GM21825 (cell line): ENCODE data around the gene ACTRT3.
A peak's percentile ranks its signal among the peaks of the same experiment; 100 is the strongest.

Experiments used
- ATAC-seq: cut with Tn5 transposase; IDR thresholded peaks from one replicate; pipeline ENCODE4 v1.9.1; 2021; ENCODE audit warnings: mild to moderate bottlenecking, moderate library complexity; ENCODE audit not compliant: unreplicated experiment

The ACTRT3 gene

DNA sequence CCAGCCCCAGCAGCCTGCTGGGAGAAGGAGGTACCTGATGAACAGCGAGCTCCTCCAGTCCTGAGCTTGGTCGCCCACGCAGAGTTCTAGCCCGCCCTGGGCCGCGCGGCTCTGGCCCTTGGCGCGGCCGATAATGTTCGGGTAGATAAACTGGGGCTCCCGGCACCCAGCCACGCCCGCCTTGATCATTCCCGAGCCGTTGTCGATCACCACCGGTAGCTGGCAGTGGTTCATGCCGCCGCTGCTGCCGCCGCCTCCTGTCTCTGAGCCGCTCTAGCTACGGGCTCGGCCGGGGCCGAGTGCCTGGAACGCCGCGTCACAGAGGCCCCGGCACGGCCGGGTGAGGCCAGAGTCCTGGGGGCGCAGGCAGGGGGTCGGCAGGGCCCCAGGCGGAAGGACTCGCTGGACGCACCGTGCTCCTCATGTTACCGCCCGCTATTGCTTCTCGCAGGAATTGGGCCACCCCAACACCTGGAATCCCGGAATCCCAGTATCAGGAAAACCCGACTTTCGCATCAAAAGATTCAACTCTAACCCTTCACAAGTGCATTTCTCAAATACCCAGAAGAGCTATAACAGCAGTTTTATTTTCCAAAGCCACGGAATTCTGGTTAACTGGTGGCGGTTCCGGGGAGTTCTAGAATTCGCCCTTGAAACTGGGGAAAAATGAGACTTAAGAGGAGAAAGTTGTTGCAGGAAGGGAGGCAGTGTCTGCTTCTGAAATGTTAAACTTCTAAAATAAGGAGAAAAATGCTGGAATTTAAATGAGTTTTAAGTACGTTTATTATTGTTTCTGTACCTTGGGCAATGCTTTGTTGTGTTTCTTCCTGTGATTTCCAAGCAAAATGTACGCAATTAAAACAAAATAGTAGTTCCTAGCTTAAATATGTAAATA is at the start of gene ACTRT3:
ACTRT3 (minus strand) TSS at position 275 of the 895 bp plus-strand sequence; CDS start at position 234, 41 bp downstream.
- peak; percentile 31 for ATAC-seq

DNA sequence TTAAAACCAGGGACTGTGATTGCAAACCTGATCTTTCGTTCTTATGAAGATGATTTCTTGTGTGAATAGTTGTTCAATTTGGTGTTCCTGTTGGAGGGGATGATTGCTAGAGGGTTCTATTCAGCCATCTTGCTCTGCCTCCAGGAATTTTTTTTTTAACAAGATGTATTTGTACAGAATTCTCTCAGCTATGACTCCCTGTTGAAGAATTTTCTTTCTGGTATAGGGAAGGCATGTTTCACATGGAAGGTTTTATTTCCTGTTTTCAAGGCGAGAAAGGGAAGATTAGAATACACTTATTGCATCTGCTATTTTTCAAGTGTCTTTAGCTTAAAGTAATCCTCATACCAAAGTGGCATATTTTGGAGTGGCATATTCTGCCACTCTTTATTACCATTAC is 49.0 kb upstream of the ACTRT3 start:
- ATAC-seq, result no peak

DNA sequence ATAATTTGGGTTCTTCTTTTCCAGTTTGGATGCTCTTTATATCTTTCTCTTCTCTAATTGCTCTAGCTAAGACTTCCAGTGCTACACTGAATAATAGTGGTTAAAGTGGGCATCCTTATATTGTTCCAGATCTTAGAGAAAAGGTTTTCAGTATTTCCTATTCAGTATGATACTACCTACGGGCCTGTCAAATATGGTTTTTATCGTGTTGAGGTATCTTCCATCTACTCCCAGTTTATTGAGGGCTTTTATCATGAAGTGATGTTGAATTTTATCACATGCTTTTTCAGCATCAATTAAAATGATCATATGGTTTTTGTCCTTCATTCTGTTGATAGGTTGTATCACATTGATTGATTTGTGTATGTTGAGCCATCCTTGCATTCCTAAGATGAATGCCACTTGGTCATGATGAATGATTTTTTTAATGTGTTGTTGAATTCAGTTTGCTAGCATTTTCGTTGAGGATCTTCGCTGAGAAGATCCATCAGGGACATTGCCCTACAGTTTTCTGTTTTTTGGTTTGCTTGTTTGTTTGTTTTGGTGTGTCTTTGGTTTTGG is 46.3 kb upstream of the ACTRT3 start:
- ATAC-seq, result no peak

DNA sequence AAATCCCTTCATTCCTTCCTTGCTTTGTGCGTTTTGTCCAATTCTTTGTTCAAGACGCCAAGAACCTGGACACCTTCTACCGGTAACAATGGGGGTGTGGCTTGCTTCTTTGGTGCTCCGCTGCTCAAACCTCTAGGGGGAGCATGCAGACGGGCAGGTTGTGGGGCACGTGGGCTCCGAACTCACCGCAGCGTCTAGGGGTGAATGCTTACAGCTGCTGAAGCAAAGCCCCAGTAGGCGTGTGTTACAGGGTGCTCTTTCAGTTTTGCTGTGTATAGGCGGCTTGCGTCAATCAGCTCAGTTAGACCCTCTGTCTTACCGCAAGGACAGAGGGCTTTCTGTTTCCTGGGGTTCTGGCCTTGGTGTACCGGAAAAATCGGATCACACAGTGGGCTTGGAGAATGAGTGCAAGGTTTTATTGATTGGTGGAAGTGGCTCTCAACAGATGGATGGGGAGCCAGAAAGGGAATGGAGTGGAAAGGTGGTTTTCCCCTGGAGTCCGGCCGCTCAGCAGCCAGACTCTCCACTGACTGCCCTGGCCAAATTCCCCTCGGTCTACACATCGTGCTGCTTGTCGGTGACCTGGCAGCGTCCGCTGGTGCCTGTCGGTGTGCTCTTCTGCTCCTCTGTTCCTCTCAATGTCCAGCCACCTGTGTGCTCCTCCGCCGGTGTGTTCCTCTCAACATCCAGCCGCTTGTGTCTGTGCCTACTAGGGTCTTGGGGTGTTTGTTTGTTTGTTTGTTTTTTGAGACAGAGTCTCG is 44.6 kb upstream of the ACTRT3 start:
- ATAC-seq, result peak; percentile 82

- ATAC-seq, result no peak
These were observed 43.9 kb upstream of the ACTRT3 start for GRCh38 chr3:169813278-169813677.

GRCh38 chr3:169812332-169813235 is 43.2 kb upstream of the ACTRT3 start, which contains the start of the genes LRRC34 and LRRIQ4:
Gene LRRC34, minus strand, starts transcription at chr3:169812904. Its CDS starts 356 bp downstream, at chr3:169812548.
Gene LRRIQ4, plus strand, starts transcription at chr3:169812870. Its CDS starts 9,052 bp downstream, at chr3:169821922.
- ATAC-seq, result peak; percentile 64

DNA sequence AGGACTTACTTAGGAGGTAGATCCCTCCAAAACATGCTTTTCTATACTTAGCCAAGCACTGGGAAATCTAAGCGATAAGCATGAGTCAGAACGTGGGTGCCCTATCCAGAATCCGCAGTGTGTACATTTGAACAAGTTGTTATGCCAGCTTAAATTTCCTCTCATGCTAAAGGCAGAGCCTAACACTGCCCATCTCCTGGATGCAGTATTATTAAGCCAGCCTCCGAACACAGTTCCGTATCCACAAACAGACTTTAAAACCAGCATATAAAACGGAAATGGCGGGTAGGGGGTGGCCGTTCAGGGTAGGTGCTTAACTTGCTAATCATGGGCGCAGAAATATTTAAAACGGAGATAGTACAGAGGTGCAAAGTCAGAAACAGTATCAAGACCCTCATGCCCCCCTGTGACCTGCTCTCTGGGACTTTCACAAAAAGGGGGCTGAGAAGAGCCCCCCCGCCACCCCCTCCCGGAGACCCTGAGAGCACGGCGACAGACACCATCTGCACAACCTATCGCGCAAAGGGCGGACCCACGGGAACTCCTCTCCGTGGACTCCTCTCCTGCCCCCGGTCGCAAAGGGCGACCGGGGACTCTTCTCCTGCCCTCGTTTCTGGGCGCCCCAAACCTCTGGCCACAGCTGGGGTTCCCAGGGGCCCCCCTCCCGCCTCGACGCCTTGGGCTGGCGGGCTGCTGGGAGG is 42.4 kb upstream of the ACTRT3 start:
- peak; percentile 19 for ATAC-seq

- no peak for ATAC-seq
These were observed 40.0 kb upstream of the ACTRT3 start for GRCh38 chr3:169809230-169809795.

GRCh38 chr3:169804681-169805080 is 35.3 kb upstream of the ACTRT3 start:
- ATAC-seq, result no peak

DNA sequence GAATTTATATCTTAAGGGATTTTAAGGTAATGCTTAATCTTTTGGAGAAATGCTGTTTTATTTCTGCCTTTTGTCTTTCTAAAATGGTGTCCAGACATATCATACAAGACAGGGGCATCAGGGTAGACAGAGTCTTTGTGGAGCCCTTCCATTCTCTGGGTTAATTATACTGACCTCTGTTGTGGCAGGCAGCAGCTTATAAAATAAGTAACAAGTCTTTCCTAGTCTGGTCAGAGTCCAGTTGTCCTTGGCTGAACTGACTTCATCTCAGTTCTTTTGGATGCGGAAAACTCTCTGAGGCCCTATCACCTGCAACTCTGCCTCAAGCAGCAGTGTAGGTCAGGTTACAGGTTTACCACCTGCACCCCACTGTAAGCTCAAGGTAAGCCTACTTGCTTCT is 23.0 kb upstream of the ACTRT3 start:
- no peak for ATAC-seq

GRCh38 chr3:169790687-169791429 is 21.5 kb upstream of the ACTRT3 start:
- ATAC-seq, result no peak

DNA sequence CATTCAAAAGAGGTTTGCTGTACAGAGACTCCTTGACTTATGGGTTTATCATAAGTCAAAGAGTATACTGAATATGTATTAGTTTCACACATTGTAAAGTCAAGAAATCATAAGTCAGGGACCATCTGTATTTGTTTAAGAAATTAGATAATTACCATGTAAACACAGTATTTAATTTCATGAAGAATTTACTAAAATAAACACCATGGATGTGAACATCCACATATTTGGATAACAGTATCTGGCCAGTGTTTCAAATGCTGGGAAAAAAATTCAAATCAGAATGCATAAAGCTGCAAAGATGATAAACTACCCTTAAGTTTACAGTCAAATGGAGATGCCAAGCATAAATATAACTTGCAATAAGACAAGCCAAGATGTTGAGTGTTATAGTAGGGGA is 20.9 kb upstream of the ACTRT3 start:
- no peak for ATAC-seq

DNA sequence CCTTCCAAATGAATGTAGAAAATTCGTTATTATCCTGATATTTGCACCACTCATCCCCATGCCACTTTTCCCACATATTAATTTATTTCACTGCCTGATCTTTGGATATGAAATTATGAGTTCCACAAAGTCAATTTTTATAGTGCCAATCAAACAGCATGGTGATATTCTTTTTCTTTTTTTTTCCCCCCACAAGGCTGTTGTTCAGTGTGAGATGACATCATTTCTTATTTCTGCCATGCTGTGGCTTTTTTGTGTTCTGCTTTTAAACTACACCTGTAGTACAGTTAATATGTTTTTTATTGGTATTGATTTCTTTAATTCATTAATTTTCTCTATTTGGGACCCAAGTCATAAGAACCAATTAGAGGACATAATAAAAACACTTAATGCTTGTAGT is 18.4 kb upstream of the ACTRT3 start:
- ATAC-seq, result no peak

GRCh38 chr3:169787120-169787519 is 17.8 kb upstream of the ACTRT3 start:
- no peak for ATAC-seq

- ATAC-seq, result no peak
These were observed 12.0 kb upstream of the ACTRT3 start for GRCh38 chr3:169781209-169781855.

GRCh38 chr3:169780742-169781141 is 11.4 kb upstream of the ACTRT3 start:
- ATAC-seq, result no peak

DNA sequence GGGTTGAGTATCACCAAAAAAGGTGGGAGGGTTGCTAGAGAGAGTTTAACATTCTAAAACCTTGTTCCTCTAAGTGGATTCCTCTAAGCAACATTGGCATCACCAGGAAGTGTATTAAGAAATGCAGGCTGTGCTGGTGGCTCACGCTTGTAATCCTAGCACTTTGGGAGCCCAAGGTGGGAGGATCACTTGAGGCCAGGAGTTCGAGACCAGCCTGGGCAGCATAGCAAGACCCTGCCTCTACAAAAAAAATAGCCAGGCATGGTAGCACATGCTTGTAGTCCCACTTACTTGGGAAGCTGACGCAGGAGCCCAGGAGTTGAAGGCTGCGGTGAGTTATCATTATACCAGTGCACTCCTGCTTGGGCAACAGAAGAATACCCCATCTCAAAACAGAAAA is 8.5 kb upstream of the ACTRT3 start:
- no peak for ATAC-seq

DNA sequence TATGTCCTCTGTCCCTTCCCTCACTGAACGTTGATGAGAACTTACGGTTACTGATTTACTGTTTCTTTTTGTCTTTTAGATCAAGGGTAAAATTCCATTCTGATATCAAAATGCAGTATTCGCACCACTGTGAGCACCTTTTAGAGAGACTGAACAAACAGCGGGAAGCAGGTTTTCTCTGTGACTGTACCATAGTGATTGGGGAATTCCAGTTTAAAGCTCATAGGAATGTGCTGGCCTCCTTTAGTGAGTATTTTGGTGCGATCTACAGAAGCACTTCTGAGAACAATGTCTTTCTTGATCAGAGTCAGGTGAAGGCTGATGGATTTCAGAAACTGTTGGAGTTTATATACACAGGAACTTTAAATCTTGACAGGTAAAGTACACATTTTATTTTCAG is 4.8 kb upstream of the ACTRT3 start:
- ATAC-seq, result no peak
